ENCODE results near the gene SCRG1. TPM values are rescaled to one million over a fixed set of nuclear protein-coding genes. Genes with fewer than 3 reads are reported as not detected.

SCRG1 gene
- not detected for total RNA-seq

GRCh38 chr4:173398779-173399415, at the start of gene SCRG1:
SCRG1 (minus strand) TSS chr4:173399116; CDS start chr4:173391414, 7,702 bp downstream.
- Mint-ChIP-seq H3K27me3 (ENCODE audit: low read depth) (peaks cover 11% of the 10 kb centered on the region), H3K9me3 (no peaks in the 10 kb centered on the region), H3K4me3 (no peak within 1 kb of the TSS), H3K4me1 (ENCODE audit: low read depth) (no peaks in the 10 kb centered on the region), H3K27ac (no peak within 1 kb of the TSS), H3K36me3 (ENCODE audit: low read depth) (no peaks in the 10 kb centered on the region)
- intact Hi-C loops (cut with micrococcal nuclease): no loop called here
- CTCF ChIA-PET: interaction anchor here (0.7 to 1.1 kb wide), 2 partner anchors 19 to 84 kb away, joined by 3 to 4 read pairs; no protein-coding TSS in a partner anchor
- DNase-seq: no peak

- Mint-ChIP-seq H3K27ac (no peak overlapping the region), H3K27me3 (ENCODE audit: low read depth) (no peaks in the 10 kb centered on the region), H3K4me1 (ENCODE audit: low read depth) (no peaks in the 10 kb centered on the region), H3K36me3 (ENCODE audit: low read depth) (no peaks in the 10 kb centered on the region), H3K4me3 (no peak overlapping the region), H3K9me3 (no peaks in the 10 kb centered on the region)
- CTCF ChIA-PET: no interaction called here
- intact Hi-C loops (cut with micrococcal nuclease): no loop called here
- no peak for DNase-seq
These were observed 49.2 kb upstream of the SCRG1 start for GRCh38 chr4:173448103-173448502.

GRCh38 chr4:173446416-173446815, 47.5 kb upstream of the SCRG1 start:
- intact Hi-C loops (cut with micrococcal nuclease): no loop called here
- Mint-ChIP-seq H3K4me3 (no peak overlapping the region), H3K9me3 (no peaks in the 10 kb centered on the region), H3K36me3 (ENCODE audit: low read depth) (no peaks in the 10 kb centered on the region), H3K27me3 (ENCODE audit: low read depth) (no peaks in the 10 kb centered on the region), H3K27ac (no peak overlapping the region), H3K4me1 (ENCODE audit: low read depth) (peaks cover under 1% of the 10 kb centered on the region)
- CTCF ChIA-PET: no interaction called here
- no peak for DNase-seq

GRCh38 chr4:173443121-173443520, 44.2 kb upstream of the SCRG1 start:
- peaks cover 14% of the 10 kb centered on the region for H3K4me1 Mint-ChIP-seq (ENCODE audit: low read depth)
- intact Hi-C loops (cut with micrococcal nuclease): no loop called here
- no peaks in the 10 kb centered on the region for H3K36me3 Mint-ChIP-seq (ENCODE audit: low read depth)
- H3K27me3 Mint-ChIP-seq (ENCODE audit: low read depth): no peaks in the 10 kb centered on the region
- DNase-seq: no peak
- H3K4me3 Mint-ChIP-seq: no peak overlapping the region
- no peak overlapping the region for H3K27ac Mint-ChIP-seq
- H3K9me3 Mint-ChIP-seq: no peaks in the 10 kb centered on the region
- CTCF ChIA-PET: no interaction called here

- CTCF ChIA-PET: no interaction called here
- H3K4me1 Mint-ChIP-seq (ENCODE audit: low read depth): peaks cover 14% of the 10 kb centered on the region
- H3K27ac Mint-ChIP-seq: no peak overlapping the region
- intact Hi-C loops (cut with micrococcal nuclease): no loop called here
- no peak for DNase-seq
- H3K36me3 Mint-ChIP-seq (ENCODE audit: low read depth): no peaks in the 10 kb centered on the region
- H3K4me3 Mint-ChIP-seq: no peak overlapping the region
- no peaks in the 10 kb centered on the region for H3K27me3 Mint-ChIP-seq (ENCODE audit: low read depth)
- no peaks in the 10 kb centered on the region for H3K9me3 Mint-ChIP-seq
These were observed 43.5 kb upstream of the SCRG1 start for GRCh38 chr4:173442223-173442932.

- H3K36me3 Mint-ChIP-seq (ENCODE audit: low read depth): no peaks in the 10 kb centered on the region
- H3K9me3 Mint-ChIP-seq: no peaks in the 10 kb centered on the region
- no peak overlapping the region for H3K4me3 Mint-ChIP-seq
- no peak overlapping the region for H3K27ac Mint-ChIP-seq
- intact Hi-C loops (cut with micrococcal nuclease): no loop called here
- CTCF ChIA-PET: no interaction called here
- no peaks in the 10 kb centered on the region for H3K27me3 Mint-ChIP-seq (ENCODE audit: low read depth)
- no peak for DNase-seq
- peaks cover 14% of the 10 kb centered on the region for H3K4me1 Mint-ChIP-seq (ENCODE audit: low read depth)
These were observed 42.0 kb upstream of the SCRG1 start for GRCh38 chr4:173440888-173441287.

GRCh38 chr4:173436771-173437265, 37.9 kb upstream of the SCRG1 start:
- CTCF ChIA-PET: no interaction called here
- H3K27ac Mint-ChIP-seq: no peak overlapping the region
- no peaks in the 10 kb centered on the region for H3K36me3 Mint-ChIP-seq (ENCODE audit: low read depth)

GRCh38 chr4:173436149-173436579, 37.2 kb upstream of the SCRG1 start:
- H3K4me3 Mint-ChIP-seq: no peak overlapping the region
- DNase-seq: no peak
- H3K27me3 Mint-ChIP-seq (ENCODE audit: low read depth): no peaks in the 10 kb centered on the region
- no peaks in the 10 kb centered on the region for H3K36me3 Mint-ChIP-seq (ENCODE audit: low read depth)
- intact Hi-C loops (cut with micrococcal nuclease): no loop called here
- H3K27ac Mint-ChIP-seq: no peak overlapping the region
- no peaks in the 10 kb centered on the region for H3K9me3 Mint-ChIP-seq
- H3K4me1 Mint-ChIP-seq (ENCODE audit: low read depth): peaks cover 11% of the 10 kb centered on the region
- CTCF ChIA-PET: no interaction called here

More at GRCh38 chr4:173436771-173437265, 37.9 kb upstream of the SCRG1 start:
- no peak for DNase-seq
- no peak overlapping the region for H3K4me3 Mint-ChIP-seq
- no peaks in the 10 kb centered on the region for H3K27me3 Mint-ChIP-seq (ENCODE audit: low read depth)
- intact Hi-C loops (cut with micrococcal nuclease): no loop called here
- no peaks in the 10 kb centered on the region for H3K9me3 Mint-ChIP-seq
- H3K4me1 Mint-ChIP-seq (ENCODE audit: low read depth): peaks cover 14% of the 10 kb centered on the region

- H3K27ac Mint-ChIP-seq: no peak overlapping the region
These were observed 35.3 kb upstream of the SCRG1 start for GRCh38 chr4:173434231-173434630.

GRCh38 chr4:173433447-173433846, 34.5 kb upstream of the SCRG1 start:
- H3K9me3 Mint-ChIP-seq: no peaks in the 10 kb centered on the region
- H3K27me3 Mint-ChIP-seq (ENCODE audit: low read depth): no peaks in the 10 kb centered on the region
- intact Hi-C loops (cut with micrococcal nuclease): no loop called here

More at GRCh38 chr4:173434231-173434630, 35.3 kb upstream of the SCRG1 start:
- intact Hi-C loops (cut with micrococcal nuclease): no loop called here
- DNase-seq: no peak
- no peaks in the 10 kb centered on the region for H3K9me3 Mint-ChIP-seq
- CTCF ChIA-PET: no interaction called here
- no peaks in the 10 kb centered on the region for H3K4me1 Mint-ChIP-seq (ENCODE audit: low read depth)
- H3K4me3 Mint-ChIP-seq: no peak overlapping the region
- no peaks in the 10 kb centered on the region for H3K27me3 Mint-ChIP-seq (ENCODE audit: low read depth)
- no peaks in the 10 kb centered on the region for H3K36me3 Mint-ChIP-seq (ENCODE audit: low read depth)

GRCh38 chr4:173432430-173432829, 33.5 kb upstream of the SCRG1 start:
- no peaks in the 10 kb centered on the region for H3K27me3 Mint-ChIP-seq (ENCODE audit: low read depth)
- no peak for DNase-seq
- no peaks in the 10 kb centered on the region for H3K36me3 Mint-ChIP-seq (ENCODE audit: low read depth)
- no peak overlapping the region for H3K27ac Mint-ChIP-seq
- intact Hi-C loops (cut with micrococcal nuclease): no loop called here
- no peak overlapping the region for H3K4me3 Mint-ChIP-seq
- no peaks in the 10 kb centered on the region for H3K4me1 Mint-ChIP-seq (ENCODE audit: low read depth)
- CTCF ChIA-PET: interaction anchor here (1.2 kb wide), 1 partner anchor 12 kb away, joined by 8 read pairs; no protein-coding TSS in a partner anchor
- H3K9me3 Mint-ChIP-seq: no peaks in the 10 kb centered on the region

More at GRCh38 chr4:173433447-173433846, 34.5 kb upstream of the SCRG1 start:
- CTCF ChIA-PET: interaction anchor here (0.6 to 1.2 kb wide), 2 partner anchors 13 to 1404 kb away, joined by 3 to 8 read pairs; no protein-coding TSS in a partner anchor
- Mint-ChIP-seq H3K4me1 (ENCODE audit: low read depth) (no peaks in the 10 kb centered on the region), H3K36me3 (ENCODE audit: low read depth) (no peaks in the 10 kb centered on the region), H3K27ac (no peak overlapping the region), H3K4me3 (no peak overlapping the region)
- DNase-seq: no peak

- DNase-seq: no peak
- no peak overlapping the region for H3K27ac Mint-ChIP-seq
- no peaks in the 10 kb centered on the region for H3K9me3 Mint-ChIP-seq
- H3K4me1 Mint-ChIP-seq (ENCODE audit: low read depth): peaks cover 22% of the 10 kb centered on the region
- no peak overlapping the region for H3K4me3 Mint-ChIP-seq
- H3K27me3 Mint-ChIP-seq (ENCODE audit: low read depth): no peaks in the 10 kb centered on the region
- CTCF ChIA-PET: no interaction called here
- no peaks in the 10 kb centered on the region for H3K36me3 Mint-ChIP-seq (ENCODE audit: low read depth)
- intact Hi-C loops (cut with micrococcal nuclease): no loop called here
These were observed 27.1 kb upstream of the SCRG1 start for GRCh38 chr4:173426064-173426463.
